NB4 (cell line): ENCODE measurements around the gene TCF7L2.

ENCODE experiments used
- DNase-seq: peaks from one replicate; pipeline ENCODE4 v3.0.0; 2010; ENCODE audit warnings: low read depth
- H3K4me3 ChIP-seq: one replicate; pipeline ENCODE4 v1.5.1; 2011; ENCODE audit warnings: mild to moderate bottlenecking, low read depth, low read length, moderate library complexity
- MYC ChIP-seq: IDR thresholded peaks from 2 replicates; pipeline ENCODE4 v1.6.1; 2011; ENCODE audit warnings: low read depth, low read length
- POLR2A ChIP-seq: IDR thresholded peaks from 2 replicates; pipeline ENCODE4 v1.6.1; 2011; ENCODE audit warnings: mild to moderate bottlenecking; ENCODE audit not compliant: insufficient read length; ENCODE audit errors: extremely low read depth
- TF ChIP-seq, protein P1 (sequence below): IDR thresholded peaks from one replicate; pipeline ENCODE4 v1.5.1; 2012; ENCODE audit warnings: low read depth, low read length
- TF ChIP-seq, protein P2 (sequence below): IDR thresholded peaks from 2 replicates; pipeline ENCODE4 v1.6.1; 2011; ENCODE audit warnings: low read depth, low read length

Gene TCF7L2

DNA sequence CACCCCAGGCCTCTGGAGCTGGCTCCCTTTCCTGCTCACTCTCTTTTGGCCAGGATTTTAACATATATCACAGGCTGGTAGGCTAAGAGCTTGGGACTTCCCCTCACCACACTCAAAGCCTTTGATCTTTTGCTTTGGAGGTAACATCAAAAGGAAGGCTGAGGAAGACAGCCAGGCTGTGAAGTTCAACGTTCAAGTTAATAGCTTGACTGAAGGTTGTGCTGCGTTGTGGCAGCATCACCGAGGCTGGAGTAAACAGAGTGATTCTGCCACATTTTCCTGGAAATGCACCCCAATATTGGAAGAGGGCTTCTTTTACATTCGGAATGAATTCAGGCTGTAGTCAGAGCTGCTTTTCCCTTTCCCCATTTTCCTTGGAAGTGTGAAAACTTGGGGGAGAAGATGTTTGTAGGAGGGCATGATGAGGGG lies 57.3 kb downstream of the TCF7L2 start:
- TF ChIP-seq MYC: no peak
- TF ChIP-seq POLR2A: no peak
- TF ChIP-seq, protein P1, sequence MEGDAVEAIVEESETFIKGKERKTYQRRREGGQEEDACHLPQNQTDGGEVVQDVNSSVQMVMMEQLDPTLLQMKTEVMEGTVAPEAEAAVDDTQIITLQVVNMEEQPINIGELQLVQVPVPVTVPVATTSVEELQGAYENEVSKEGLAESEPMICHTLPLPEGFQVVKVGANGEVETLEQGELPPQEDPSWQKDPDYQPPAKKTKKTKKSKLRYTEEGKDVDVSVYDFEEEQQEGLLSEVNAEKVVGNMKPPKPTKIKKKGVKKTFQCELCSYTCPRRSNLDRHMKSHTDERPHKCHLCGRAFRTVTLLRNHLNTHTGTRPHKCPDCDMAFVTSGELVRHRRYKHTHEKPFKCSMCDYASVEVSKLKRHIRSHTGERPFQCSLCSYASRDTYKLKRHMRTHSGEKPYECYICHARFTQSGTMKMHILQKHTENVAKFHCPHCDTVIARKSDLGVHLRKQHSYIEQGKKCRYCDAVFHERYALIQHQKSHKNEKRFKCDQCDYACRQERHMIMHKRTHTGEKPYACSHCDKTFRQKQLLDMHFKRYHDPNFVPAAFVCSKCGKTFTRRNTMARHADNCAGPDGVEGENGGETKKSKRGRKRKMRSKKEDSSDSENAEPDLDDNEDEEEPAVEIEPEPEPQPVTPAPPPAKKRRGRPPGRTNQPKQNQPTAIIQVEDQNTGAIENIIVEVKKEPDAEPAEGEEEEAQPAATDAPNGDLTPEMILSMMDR: no peak
- TF ChIP-seq, protein P2, sequence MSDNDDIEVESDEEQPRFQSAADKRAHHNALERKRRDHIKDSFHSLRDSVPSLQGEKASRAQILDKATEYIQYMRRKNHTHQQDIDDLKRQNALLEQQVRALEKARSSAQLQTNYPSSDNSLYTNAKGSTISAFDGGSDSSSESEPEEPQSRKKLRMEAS: no peak
- DNase-seq: no peak
- no peak overlapping the region for H3K4me3 ChIP-seq

DNA sequence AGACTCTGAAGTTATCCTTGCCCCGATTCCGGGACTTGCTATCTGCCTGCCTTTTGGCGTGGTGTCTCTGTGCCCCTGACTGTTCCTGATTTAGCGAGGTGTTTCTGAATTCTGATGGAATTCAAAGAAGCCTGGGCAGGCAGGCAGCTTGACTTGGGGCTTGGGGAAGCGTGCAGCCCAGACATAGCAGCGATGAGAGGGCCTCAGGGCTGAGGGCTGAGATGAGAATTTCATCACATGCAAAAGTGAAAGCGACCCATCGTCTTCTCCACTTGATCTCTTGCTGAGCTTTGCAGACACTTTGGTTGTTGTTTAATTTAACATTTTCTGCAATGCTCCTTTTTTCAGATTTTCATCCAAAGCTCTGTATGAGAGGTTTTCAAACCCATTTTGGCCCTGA lies 57.8 kb downstream of the TCF7L2 start:
- DNase-seq: peak; percentile 30
- TF ChIP-seq, protein P2: no peak
- TF ChIP-seq, protein P1: no peak
- TF ChIP-seq POLR2A (no peak), MYC (no peak)
- no peak overlapping the region for H3K4me3 ChIP-seq

DNA sequence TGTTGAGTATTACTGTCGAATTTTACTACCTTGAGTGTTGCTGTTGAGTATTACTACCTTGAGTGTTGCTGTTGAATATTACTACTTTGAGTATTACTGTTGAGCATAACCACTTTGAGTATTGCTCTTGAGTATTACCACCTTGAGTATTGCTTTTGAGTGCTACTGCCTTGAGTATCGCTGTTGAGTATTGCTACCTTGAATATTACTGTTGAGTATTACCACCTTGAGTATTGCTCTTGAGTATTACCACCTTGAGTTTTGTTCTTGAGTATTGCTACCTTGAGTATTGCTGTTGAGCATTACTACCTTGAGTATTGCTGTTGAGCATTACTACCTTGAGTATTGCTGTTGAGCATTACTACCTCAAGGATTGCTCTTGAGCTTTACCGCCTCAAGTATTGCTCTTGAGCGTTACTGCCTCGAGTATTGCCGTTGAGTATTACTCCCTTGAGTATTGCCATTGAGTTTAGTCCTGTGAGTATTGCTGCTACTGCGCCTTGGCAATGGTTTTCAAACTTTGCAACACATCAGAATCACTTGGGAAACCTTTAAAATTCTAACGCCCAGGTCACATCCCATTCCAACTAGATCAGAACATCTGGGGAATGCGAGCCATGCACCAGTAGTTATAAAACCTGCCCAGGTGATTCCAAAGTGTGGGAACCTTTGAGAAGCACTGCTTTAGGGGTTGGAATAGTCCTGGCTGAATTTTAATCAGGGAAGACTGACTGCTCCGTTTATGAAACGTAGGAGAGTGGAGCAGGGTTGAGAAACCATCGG lies 61.7 kb downstream of the TCF7L2 start:
- TF ChIP-seq, protein P2: no peak
- no peak for TF ChIP-seq POLR2A
- TF ChIP-seq, protein P1: no peak
- no peak for TF ChIP-seq MYC
- no peak overlapping the region for H3K4me3 ChIP-seq
- DNase-seq: no peak

DNA sequence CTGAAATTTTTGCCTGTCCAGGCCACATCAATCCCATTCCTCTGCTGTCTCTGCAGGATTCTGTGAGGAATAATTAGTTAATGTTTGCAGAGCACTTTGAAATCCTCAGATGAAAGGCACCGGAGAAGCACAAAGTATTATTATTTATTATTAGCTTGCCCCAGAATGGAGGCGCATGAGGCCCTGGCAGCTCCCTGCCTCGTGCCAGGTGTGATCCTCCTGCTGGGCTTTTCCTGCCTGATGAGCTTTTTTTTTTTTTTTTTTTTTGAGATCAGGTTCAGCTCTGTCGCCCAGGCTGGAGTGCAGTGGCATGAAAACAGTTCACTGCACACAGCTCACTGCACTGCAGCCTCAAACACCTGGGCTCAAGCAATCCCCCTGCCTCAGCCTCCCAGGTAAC lies 65.2 kb downstream of the TCF7L2 start:
- no peak for DNase-seq
- H3K4me3 ChIP-seq: no peak overlapping the region

DNA sequence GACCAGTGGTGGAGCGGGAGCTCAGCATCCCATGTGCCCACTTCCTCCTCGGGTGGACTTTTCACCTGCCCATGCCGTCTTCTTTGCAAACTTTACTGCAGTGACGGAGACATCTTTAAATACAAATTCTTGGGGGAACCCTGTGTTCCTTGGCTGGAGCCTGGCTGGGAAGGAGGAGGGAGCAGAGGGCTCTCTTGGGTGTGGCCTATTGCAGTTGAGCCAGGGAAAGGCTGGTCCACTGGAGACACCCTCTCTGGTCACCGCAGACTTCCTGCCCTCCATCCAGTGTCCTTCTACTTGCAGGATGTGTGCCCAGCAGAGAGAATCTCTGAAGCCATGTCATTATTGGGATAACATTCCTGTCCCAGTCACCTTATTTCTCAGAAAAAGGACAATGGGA lies 67.3 kb downstream of the TCF7L2 start:
- no peak for TF ChIP-seq MYC
- TF ChIP-seq, protein P2: no peak
- TF ChIP-seq, protein P1: no peak
- no peak for TF ChIP-seq POLR2A
- DNase-seq: no peak

More for the DNA sequence above, 65.2 kb downstream of the TCF7L2 start:
- no peak for TF ChIP-seq MYC
- TF ChIP-seq, protein P2: no peak
- no peak for TF ChIP-seq POLR2A
- TF ChIP-seq, protein P1: no peak

More for the DNA sequence above, 67.3 kb downstream of the TCF7L2 start:
- H3K4me3 ChIP-seq: no peak overlapping the region
